ENCODE measurements around the gene KLHL29. TPM values are rescaled to one million over a fixed set of nuclear protein-coding genes. Genes with fewer than 3 reads are reported as not detected.
A peak's percentile ranks its signal among the peaks of the same experiment; 100 is the strongest.

The KLHL29 gene
- total RNA-seq, 1 donor from 2014 or later = 3.6 TPM

- no peak for ATAC-seq
Measured at GRCh38 chr2:23496456-23496855, 111.5 kb downstream of the KLHL29 start.

- ATAC-seq = no peak
Measured at GRCh38 chr2:23497063-23497462, 112.1 kb downstream of the KLHL29 start.

- ATAC-seq = no peak
Measured at GRCh38 chr2:23497536-23497935, 112.6 kb downstream of the KLHL29 start.

- no peak for ATAC-seq
Measured at GRCh38 chr2:23498943-23499342, 114.0 kb downstream of the KLHL29 start.

- no peak for ATAC-seq
Measured at GRCh38 chr2:23499439-23499838, 114.5 kb downstream of the KLHL29 start.

- ATAC-seq = no peak
Measured at GRCh38 chr2:23500836-23501235, 115.9 kb downstream of the KLHL29 start.

GRCh38 chr2:23502096-23502495 lies 117.1 kb downstream of the KLHL29 start:
- no peak for ATAC-seq

- ATAC-seq = no peak
Measured at GRCh38 chr2:23503097-23503496, 118.1 kb downstream of the KLHL29 start.

- ATAC-seq = no peak
Measured at GRCh38 chr2:23503682-23504081, 118.7 kb downstream of the KLHL29 start.

GRCh38 chr2:23504591-23504990 lies 119.6 kb downstream of the KLHL29 start:
- ATAC-seq = no peak

GRCh38 chr2:23505218-23505983 lies 120.4 kb downstream of the KLHL29 start:
- no peak for ATAC-seq

- peak; percentile 50 for ATAC-seq
Measured at GRCh38 chr2:23505984-23506380, 121.0 kb downstream of the KLHL29 start.

- ATAC-seq = no peak
Measured at GRCh38 chr2:23506531-23507266, 121.7 kb downstream of the KLHL29 start.

- ATAC-seq = no peak
Measured at GRCh38 chr2:23507267-23508065, 122.5 kb downstream of the KLHL29 start.

GRCh38 chr2:23508066-23508390 lies 123.0 kb downstream of the KLHL29 start:
- ATAC-seq = no peak

- no peak for ATAC-seq
Measured at GRCh38 chr2:23509103-23509502, 124.1 kb downstream of the KLHL29 start.

- no peak for ATAC-seq
Measured at GRCh38 chr2:23509596-23510292, 124.8 kb downstream of the KLHL29 start.

- ATAC-seq = no peak
Measured at GRCh38 chr2:23510471-23510870, 125.5 kb downstream of the KLHL29 start.

- no peak for ATAC-seq
Measured at GRCh38 chr2:23512778-23513177, 127.8 kb downstream of the KLHL29 start.

GRCh38 chr2:23513245-23513871 lies 128.4 kb downstream of the KLHL29 start:
- ATAC-seq = peak; percentile 54

GRCh38 chr2:23513872-23514793 lies 129.2 kb downstream of the KLHL29 start:
- ATAC-seq = no peak

Data from esophagus mucosa (tissue), 1 donor.